NCI-H187 (cell line): ENCODE measurements around the gene MED20.

Experiments
- DNase-seq, 2 experiments: peaks; one replicate each; lab custom pipeline; 2025; lab: John Stamatoyannopoulos, UW

MED20 gene

DNA sequence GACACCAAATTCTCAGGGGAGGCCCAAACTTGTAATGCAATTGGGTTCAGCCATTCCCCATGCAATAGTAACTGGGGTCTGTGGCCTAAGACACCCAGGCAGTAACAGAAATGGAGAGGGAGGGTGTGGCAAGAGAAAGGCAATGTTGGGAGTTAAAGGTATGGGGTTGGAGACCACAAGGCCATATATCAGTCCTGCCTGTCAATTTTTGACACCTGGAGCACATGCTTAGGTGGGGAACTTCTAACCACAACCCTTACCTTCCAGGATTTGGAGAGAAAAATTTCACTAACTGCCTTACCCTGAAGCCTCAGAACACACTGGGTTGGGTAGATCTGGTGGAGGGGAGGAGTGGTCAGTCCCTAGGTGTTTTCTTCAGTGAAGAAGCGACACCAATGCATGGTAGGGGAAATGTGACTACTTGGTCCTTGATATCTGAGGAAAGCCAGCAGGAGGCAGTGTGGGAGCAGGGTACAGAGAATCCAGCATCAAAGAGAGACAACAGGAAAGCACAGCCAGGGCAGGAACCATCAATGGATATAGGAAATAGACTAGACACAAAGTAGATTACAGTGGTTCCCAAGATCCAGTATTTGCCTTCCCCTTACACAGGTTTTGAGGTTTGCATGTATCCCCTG is 18.9 kb downstream of the MED20 start:
- no peak for DNase-seq

DNA sequence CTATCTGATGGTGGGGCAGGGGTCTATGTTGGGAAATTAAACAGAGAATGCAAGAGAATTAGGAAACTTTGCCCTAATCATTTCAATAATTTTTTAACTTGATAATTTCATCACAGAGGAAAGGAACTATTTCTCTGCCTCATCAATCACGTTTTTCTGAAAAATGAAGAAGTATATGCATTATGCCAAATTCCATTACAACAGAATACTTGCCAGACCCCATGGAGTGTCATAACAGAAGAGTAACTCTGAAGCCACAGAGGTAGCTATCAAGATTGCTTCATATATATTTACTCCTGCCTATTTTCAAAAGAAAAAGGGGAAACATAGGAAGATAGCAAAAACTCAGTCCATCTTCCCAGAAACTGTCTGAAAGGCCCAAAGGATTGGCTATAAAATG is 20.1 kb downstream of the MED20 start:
- DNase-seq: no peak

DNA sequence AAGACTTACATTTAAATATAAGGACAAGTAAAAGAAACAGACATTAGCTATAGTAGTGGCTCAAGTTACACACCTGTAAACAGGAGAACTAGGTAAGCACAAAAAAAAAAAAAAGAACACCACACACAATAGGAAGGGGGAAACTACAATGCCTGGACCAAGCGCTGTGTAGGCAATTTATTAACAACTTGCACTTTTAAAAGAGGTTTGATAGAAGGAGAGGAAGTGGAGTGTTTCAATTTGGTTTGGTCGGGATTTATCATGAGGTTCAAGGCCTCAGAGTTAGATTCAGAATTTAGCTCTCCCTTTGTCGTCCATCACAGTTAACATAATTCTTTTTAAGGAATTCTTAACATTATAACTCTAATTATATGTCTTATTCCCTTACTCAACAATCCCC is 24.7 kb downstream of the MED20 start:
- no peak for DNase-seq

DNA sequence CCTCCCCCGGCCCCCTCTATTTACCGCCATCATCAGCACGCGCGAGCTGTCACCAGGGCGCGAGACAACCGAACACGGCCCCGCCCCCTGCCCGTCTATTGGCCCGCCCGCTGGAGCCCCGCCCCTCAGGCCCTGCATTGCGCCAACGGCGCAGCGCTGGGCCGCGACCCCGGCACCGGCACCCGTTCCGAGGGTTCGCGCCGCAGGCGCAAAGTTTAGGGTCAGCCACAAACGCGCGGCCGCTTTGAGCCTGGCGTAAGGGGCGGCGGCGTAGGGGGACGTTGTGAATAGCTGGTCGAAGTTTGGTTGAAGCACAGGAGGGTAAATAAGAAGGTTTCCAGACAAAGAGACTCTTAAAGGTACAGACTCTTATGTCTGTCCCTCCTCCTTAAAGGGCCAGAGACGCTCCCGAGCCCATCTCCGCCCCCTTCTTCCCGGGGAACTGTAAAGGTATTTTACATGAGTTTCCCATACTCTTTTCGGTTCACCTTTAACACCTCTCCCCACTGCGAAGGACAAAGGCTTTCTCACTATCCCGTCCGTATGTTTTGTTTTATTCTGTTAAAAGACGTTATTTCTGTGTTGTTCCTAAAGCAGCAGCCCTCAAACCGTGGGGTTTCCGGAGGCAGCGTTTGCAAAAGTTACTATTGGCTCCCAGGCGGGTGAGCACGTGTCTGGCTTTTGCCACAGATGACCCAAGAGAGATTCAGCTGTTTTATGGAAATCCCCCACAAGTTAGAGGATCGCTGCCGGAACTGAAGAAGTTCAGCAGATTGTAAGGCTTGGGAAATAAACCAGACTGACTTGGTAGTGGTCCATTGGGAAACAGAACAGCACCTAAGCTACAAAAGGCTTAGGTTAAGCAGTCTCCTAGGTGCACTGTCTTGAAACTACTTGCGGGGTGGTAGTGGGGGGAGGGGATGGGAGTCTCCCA is 25.4 kb downstream of the MED20 start, which contains the start of gene USP49:
Gene USP49 (minus strand): TSS at position 76 of the 934 bp plus-strand sequence. CDS start 88,392 bp downstream, outside the sequence.
- peak; percentile 86 to 95 for DNase-seq

DNA sequence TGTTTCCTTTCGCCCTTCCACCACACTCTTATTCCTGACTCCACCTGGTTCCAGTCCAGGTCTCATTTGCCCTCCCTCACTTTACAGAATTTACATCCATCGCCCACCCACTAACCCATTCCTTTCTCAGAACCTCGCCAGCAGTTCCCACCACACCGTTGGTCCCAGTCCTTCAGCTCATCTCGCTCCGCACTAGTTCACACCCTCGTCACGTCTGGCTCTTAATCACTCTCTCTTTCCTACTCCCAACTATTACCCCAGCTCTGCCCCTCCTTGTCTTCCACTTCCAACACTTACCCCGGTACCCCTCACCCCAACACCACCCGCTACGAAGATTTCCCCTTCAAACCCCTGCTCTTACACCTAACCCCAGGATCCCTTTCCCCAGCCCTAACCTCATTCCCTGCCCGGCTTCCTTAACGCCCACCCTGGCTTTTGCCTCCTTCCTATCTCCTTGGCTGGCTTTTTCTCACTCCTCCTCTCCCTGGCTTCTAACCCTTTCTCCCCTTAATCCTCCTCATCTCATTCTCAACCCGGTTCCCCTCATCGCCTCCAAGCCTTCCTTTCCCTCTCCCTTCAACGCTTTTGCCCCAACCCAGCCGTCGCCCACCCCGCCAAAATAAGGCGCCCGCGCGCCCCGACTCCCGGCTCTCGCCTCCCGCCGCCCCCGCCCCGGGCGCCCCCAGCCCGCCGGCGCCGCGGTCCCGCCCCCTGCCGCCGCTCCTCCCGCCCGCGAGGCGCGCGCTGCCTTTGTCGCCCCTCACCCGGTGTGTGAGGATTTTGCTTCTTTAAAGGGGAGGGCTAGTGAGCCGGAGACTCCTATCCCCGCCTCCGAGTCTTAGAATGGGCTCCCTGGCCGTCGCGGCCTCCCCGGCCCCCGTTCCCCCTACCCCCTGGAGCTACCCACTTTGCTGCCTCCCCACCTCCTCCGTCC is 26.3 kb downstream of the MED20 start:
- DNase-seq: peak in 1 of 2 experiments; percentile 34

DNA sequence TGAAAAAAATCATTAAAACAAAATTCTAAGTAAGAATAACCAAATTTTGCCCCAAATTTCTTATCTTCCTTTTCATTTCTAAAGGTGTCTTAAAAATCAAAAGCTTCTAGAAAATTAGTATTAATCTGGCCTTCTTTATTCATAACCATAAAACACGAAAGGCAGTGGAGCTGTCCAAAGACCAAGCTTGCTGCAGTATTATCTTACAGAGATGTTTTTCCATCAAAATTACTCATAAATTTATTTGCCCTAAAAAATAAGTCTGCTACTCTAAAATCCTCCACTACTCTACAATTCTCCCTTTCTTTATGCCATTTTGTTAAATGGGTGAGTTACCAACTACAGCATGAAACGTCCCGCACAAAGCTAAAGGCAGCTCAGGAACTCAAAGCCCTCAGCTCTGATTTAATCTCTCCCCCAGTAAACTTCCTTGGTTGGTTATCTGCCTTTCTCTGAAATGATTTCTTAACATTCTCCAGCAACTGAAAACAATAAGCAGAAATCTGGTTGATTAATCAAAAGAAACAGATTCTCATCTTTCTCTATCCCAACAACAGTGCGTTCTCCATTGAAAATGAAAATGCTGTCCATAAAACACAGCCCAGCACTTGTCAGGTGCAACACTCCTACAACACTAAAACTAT is 27.9 kb downstream of the MED20 start:
- no peak for DNase-seq

DNA sequence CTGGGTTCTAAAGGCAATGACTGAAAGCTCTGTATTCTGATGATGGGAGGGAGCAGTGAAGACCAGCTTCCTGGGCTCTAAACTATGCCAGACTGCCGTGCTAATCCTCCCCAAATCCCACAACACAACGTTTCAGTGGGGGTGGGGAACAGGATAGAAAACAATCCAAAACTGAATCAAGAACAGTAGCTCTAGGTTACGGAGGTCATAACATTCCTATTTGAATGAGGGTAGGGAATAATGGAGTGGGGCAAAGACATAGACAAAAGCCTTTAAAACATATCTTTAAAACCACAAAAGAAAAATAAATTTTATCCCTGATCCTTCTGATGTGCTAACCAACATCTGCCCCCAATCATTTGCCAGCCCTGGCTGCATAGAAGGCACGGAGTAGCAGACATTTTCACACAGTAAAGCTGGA is 33.6 kb downstream of the MED20 start:
- no peak for DNase-seq

DNA sequence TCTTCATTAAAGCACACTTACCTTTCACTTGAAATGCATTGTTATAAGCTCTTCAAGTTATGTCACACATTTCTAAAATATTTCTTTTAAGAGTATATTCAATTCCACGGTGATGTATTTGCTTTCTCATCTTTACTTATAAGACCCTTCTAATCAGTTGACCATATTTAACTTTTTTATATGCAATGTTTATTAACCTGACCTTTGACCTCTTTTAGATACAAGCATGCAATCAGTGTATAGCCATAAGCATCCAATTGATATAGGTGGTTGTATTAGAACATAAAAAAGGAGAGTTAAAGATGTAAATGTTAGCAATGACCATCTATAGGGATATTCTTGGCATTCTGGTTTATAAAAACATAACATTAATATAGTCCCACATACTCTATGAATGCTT is 35.0 kb downstream of the MED20 start:
- no peak for DNase-seq

DNA sequence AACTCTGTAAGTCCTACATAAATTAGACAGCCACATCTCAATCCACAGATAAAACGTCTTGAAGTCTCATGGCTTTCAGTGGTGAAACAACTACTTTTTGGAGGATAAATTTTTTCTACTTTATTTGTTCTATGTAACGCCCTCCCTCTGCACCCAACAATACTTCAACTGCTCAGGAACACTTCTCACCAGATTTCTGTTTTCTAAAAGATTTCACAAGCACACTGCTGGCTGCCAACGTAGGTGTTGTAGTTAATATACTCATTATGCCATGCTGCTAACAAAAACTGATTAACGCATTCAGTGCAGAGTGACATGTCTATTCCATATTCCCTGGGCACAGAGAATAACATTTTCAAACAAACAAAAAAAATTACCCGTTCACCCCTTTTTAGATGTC is 36.0 kb downstream of the MED20 start:
- DNase-seq: no peak

DNA sequence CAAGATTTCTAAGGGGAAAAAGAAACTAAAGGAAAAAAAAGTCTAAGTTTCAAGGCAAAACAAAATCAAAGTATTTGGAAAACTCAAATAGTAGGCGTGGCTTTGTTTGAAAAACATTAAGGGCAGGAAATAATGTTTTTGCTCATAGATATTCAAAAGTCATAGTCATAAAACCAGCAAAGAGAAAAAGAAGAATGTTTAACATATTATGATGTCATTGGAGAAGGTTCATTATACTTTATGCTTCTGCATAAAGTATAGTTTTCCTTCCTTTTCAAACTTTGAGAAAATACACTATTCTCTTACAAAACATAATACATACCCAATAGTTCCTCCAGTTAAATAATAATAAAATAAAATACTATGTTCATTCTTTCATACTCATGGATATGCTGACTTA is 39.4 kb downstream of the MED20 start:
- DNase-seq: no peak

DNA sequence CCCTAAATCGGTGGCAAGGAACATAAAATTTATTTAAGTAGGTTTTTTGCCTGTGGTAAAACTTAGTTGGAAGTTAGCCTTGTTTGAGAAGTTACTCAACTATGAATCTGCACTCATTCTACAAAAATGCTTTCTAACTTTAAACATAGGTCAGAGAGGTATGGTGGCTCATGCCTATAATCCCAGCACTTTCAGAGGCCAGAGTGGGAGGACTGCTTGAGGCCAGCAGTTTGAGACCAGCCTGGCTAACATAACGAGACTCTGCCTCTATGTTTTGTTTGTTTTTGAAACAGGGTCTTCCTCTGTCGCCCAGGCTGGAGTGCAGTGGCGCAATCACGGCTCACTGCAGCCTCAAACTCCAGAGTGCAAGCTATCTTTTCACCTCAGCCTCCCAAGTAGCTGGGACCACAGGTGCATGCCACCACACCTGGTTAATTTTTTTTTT is 42.0 kb downstream of the MED20 start:
- DNase-seq: no peak

DNA sequence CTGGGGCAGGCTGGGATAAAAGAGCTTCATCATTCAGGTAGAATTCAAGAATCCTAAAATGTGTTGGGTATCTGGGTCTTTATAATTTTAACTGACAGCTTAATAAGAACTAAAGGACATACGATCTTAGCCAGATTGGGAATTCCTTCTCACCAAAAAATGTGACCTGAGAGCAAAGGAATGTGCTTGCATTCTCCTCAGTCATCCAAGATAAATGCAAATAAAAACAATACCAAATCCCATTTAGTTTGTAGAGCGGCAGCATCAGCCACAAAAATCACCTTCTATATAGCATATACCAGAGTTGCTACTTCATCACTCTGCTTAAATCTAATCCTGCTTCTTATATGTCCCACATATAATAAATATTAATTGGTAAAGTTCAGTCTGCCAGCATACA is 42.7 kb downstream of the MED20 start:
- no peak for DNase-seq

DNA sequence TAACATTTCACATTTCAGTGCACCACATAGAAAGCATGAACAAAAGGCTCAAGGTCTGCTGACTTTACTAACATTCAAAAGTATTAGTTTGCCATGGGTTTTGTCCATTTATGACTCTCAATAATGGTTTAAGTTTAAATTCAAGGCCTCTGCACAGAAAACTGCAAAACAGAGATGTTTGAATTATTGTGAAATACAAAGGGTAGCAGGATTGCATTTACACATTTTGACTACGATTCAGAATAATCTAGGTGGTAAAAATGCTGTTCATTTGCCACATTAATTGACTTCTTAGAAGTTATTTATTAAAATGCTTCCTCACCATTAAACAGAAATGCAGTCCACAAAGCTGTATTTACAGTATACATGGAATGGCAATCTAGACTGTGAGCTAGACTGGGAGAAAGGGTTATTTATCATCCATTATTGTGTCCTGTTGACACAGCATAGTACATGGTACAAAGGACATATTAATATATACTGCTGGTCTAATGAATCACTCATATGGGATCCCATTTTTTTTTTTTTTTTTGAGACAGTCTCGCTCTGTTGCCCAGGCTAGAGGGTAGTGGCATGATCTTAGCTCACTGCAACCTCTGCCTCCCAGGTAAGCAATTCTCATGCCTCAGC is 43.8 kb downstream of the MED20 start:
- no peak for DNase-seq

DNA sequence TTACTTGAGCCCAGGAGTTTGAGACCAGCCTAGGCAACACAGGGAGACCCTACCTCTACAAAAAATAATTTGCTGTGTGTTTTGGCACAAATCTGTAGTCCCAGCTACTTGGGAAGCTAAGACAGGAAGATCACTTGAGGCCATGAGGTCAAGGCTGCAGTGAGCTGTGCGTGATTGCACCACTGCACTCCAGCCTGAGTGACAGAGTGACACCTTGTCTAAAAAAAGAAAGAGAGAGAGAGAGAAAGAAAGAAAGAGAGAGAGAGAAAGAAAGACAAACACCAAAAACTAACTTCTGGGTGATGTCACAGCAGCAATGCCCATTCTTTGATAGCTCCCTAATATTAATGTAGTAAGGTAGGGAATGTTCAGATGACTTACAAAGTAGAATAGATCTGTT is 46.2 kb downstream of the MED20 start:
- DNase-seq: no peak

DNA sequence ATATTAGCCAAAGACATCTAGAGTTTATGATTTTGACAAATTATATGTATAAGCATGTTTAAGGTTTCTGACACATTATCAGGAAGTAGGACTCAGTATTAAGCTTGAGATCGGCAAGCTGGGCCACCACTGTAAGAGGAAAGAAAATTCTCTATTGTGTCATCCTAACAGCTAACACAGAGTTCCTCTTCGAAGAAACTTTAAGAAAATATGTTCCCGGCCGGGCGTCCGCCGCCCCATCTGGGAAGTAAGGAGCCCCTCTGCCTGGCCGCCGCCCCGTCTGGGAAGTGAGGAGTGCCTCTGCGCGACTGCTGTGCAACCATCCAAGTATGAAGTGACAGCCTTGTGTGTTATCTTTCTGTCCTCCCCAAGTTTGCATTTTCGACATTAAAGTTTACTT is 48.8 kb downstream of the MED20 start:
- DNase-seq: no peak

DNA sequence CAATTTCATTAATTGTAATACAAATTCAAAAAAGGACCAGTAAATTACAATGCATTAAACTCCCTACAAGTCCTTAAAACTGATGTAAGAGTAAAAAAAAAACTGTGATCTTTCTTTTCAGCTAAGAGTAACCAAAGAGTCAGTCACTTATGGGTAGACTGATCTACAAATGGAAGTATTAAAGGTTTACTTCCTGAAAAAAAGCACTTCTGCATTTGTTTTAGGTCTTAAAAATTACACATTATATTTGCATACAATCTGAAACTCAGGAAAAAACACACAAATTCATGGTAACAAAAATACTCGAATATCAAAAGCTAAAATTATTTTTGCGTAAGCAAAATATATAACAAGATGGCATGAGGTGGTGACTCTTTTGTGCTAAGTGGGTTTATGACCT is 49.2 kb downstream of the MED20 start:
- no peak for DNase-seq

DNA sequence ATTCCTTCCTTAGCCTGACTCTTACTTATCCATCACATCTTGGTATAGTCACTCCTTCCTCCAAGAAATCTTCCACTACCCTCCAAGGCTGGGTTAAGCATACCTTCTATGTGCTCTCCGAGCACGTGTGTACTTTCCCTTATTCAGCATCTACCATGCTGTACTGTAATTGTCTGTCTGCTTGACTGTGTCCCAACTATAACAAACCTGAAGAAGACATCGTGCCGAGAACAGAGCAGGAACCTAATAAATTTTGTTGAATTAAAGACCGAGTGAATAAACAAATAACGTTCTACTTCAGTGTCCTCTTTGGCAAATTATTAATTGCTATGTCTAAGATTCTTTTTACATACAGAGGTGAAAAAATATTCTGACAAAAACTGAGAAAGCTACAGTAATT is 61.6 kb downstream of the MED20 start:
- no peak for DNase-seq

DNA sequence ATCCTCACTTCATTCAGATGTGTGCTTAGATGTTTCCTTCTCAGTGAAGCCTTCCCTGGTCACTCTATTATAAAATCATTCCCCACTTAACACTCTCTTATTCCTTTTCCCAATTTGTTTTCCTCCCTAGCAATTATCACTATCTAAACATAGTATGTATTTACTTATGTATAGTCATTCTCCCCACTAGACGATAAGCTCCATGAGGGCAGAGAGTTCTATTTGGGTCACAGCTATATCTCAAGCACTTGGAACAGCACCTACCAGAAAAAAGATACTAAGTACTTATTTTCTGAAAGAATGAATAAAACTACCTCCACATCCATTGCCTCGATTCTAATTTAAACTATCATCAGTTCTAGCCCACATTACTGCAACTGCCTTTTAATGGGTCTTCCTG is 62.2 kb downstream of the MED20 start:
- no peak for DNase-seq
